Measurements from ENCODE around the gene PLAAT3. TPM values are rescaled to one million over a fixed set of nuclear protein-coding genes. Genes with fewer than 3 reads are reported as not detected.

Gene PLAAT3
- polyA plus RNA-seq, 2 of the 4 experiments (the other 2 are of a cell fraction): 39.5 to 65.2 TPM

- POLR2A ChIA-PET: no interaction called here
- H3K4me2 ChIP-seq: no peak overlapping the region
- no peak overlapping the region for H3K27ac ChIP-seq
- CTCF ChIA-PET: interaction anchor here (0.6 to 6.5 kb wide), 3 partner anchors 16 to 488 kb away, joined by 3 to 39 read pairs (median 3); no protein-coding TSS in a partner anchor
- TF ChIP-seq EHMT2 (IDR thresholded peaks at IDR 0.05; ENCODE audit: low read depth) (no peak), POLR2A (IDR thresholded peaks at IDR 0.05; ENCODE audit: low read length) (no peak), ELK1 (IDR thresholded peaks at IDR 0.05; ENCODE audit: low read depth, low read length) (no peak), RARB (CRISPR knock-in tag; IDR thresholded peaks at IDR 0.05) (no peak), RFX5 (IDR thresholded peaks at IDR 0.05) (no peak), CTCF (IDR thresholded peaks at IDR 0.05) (no peak), CBX2 (IDR thresholded peaks at IDR 0.05; ENCODE audit: borderline replicate concordance, low read depth) (no peak), TP53 (CRISPR knock-in tag; IDR thresholded peaks at IDR 0.05) (no peak), MAFK (IDR thresholded peaks at IDR 0.05; ENCODE audit: partially characterized antibody) (no peak), HES2 (IDR thresholded peaks at IDR 0.05) (no peak)
- H3K4me1 ChIP-seq: no peaks in the 10 kb centered on the region
- ATAC-seq (no peak), FAIRE-seq (no peak), DNase-seq (ENCODE audit: low read depth in 1 of 2, low spot score in 1 of 2) (no peak)
- no peak overlapping the region for H3K4me3 ChIP-seq
- 84% methylated on average over 3 of the region's 3 CpGs for WGBS (ENCODE audit: missing lambda C conversion rate)
- H3K9me3 ChIP-seq: no peaks in the 10 kb centered on the region
Measured at GRCh38 chr11:63589000-63589399, 25.2 kb downstream of the PLAAT3 start.

- TF ChIP-seq POLR2A (IDR thresholded peaks at IDR 0.05; ENCODE audit: low read length): no peak
- TF ChIP-seq HOXB13 (CRISPR knock-in tag; IDR thresholded peaks at IDR 0.05; ENCODE audit: low read depth): no peak
- TF ChIP-seq ESRRA (IDR thresholded peaks at IDR 0.05; ENCODE audit: borderline replicate concordance, low read length): no peak
- TF ChIP-seq SMC3 (IDR thresholded peaks at IDR 0.05): no peak
- TF ChIP-seq CBX2 (IDR thresholded peaks at IDR 0.05; ENCODE audit: borderline replicate concordance, low read depth): no peak
- no peak for TF ChIP-seq RFX5 (IDR thresholded peaks at IDR 0.05)
- no peak for TF ChIP-seq HOXB5 (CRISPR knock-in tag; IDR thresholded peaks at IDR 0.05)
- TF ChIP-seq NFE2L2 (conservative IDR thresholded peaks at IDR 0.05; ENCODE audit: low read length): no peak
- no peak for TF ChIP-seq RAD21 (conservative IDR thresholded peaks at IDR 0.05 in 1 of 2, IDR thresholded peaks at IDR 0.05 in 1 of 2)
- no peak for TF ChIP-seq FOSB (CRISPR knock-in tag; IDR thresholded peaks at IDR 0.05)
- no peak for TF ChIP-seq POLR2AphosphoS2 (conservative IDR thresholded peaks at IDR 0.05; ENCODE audit: low read length)
- no peak for TF ChIP-seq KDM5A (IDR thresholded peaks at IDR 0.05)
- TF ChIP-seq EHF (CRISPR knock-in tag; IDR thresholded peaks at IDR 0.05): no peak
- no peak for TF ChIP-seq KDM1A (IDR thresholded peaks at IDR 0.05; ENCODE audit: low read depth)
- H3K4me2 ChIP-seq: no peak overlapping the region
- H3K4me3 ChIP-seq: no peak overlapping the region
- 92% methylated on average over 6 of the region's 6 CpGs for WGBS (ENCODE audit: missing lambda C conversion rate)
- H3K27ac ChIP-seq: no peak overlapping the region
- FAIRE-seq (no peak), DNase-seq (ENCODE audit: low read depth in 1 of 2, low spot score in 1 of 2) (no peak), ATAC-seq (no peak)
- H3K4me1 ChIP-seq: no peaks in the 10 kb centered on the region
- CTCF ChIA-PET: no interaction called here
- POLR2A ChIA-PET: no interaction called here
- no peaks in the 10 kb centered on the region for H3K9me3 ChIP-seq
Measured at GRCh38 chr11:63586451-63587166, 27.6 kb downstream of the PLAAT3 start.

- DNase-seq (ENCODE audit: low read depth in 1 of 2, low spot score in 1 of 2) (no peak), FAIRE-seq (no peak), ATAC-seq (no peak)
- TF ChIP-seq HDAC2 (IDR thresholded peaks at IDR 0.05): no peak
- TF ChIP-seq PHF8 (IDR thresholded peaks at IDR 0.05; ENCODE audit: borderline replicate concordance, low read depth): no peak
- no peak for TF ChIP-seq RNF2 (IDR thresholded peaks at IDR 0.05; ENCODE audit: borderline replicate concordance, low read depth)
- no peak for TF ChIP-seq MYC (IDR thresholded peaks at IDR 0.05; ENCODE audit: borderline replicate concordance, low read length)
- TF ChIP-seq RFX5 (IDR thresholded peaks at IDR 0.05): no peak
- Histone ChIP-seq H3K27ac (no peak overlapping the region), H3K4me3 (no peak overlapping the region), H3K9me3 (peaks cover 4% of the 10 kb centered on the region; the same call in 2 of the 3 replicates), H3K4me1 (no peaks in the 10 kb centered on the region), H3K4me2 (no peak overlapping the region)
- CTCF ChIA-PET: interaction anchor here (0.7 to 2.2 kb wide), 6 partner anchors 9 to 56 kb away, joined by 3 to 6 read pairs (median 4); no protein-coding TSS in a partner anchor
- POLR2A ChIA-PET: no interaction called here
Measured at GRCh38 chr11:63583357-63583677, 30.9 kb downstream of the PLAAT3 start.

Measured in A549 (cell line).